ENCODE measurements around the gene TAB3.

- TF ChIP-seq RAD21 (IDR thresholded peaks at IDR 0.05; ENCODE audit: insufficient read depth, low read depth, low read length) (no peak), REST (IDR thresholded peaks at IDR 0.05; ENCODE audit: low read depth, low read length) (no peak), IKZF1 (conservative IDR thresholded peaks at IDR 0.05) (no peak), SMAD1 (IDR thresholded peaks at IDR 0.05; ENCODE audit: low read depth, partially characterized antibody) (no peak), FOXM1 (IDR thresholded peaks at IDR 0.05; ENCODE audit: low read depth, low read length) (no peak), CTCF (IDR thresholded peaks at IDR 0.05 in 2 of 3, conservative IDR thresholded peaks at IDR 0.05 in 1 of 3; ENCODE audit: control insufficient read depth in 2 of 3, extremely low read depth in 1 of 3, insufficient read depth in 1 of 3, low read depth in 3 of 3, low read length in 3 of 3) (no peak), ZBTB11 (CRISPR knock-in tag; IDR thresholded peaks at IDR 0.05) (no peak), EED (IDR thresholded peaks at IDR 0.05; ENCODE audit: low read depth) (no peak)
Observed at GRCh38 chrX:30863974-30864373, 25.1 kb downstream of the TAB3 start.

Measured in GM12878 (cell line).